ENCODE data around the gene TOP3A. TPM values are rescaled to one million over a fixed set of nuclear protein-coding genes. Genes with fewer than 3 reads are reported as not detected.

The TOP3A gene
- total and polyA plus RNA-seq, 2 of the 4 experiments (the other 2 are of a cell fraction): 13.4 to 21.3 TPM

GRCh38 chr17:18250259-18250658 lies 64.5 kb downstream of the TOP3A start:
- peaks cover 31% of the 10 kb centered on the region for H4K20me1 ChIP-seq (ENCODE audit: insufficient read depth, low read length)
- peaks cover 89% of the 10 kb centered on the region for H3K36me3 ChIP-seq (ENCODE audit: control insufficient read depth, insufficient read depth, low read length)
- H2BK120ac ChIP-seq (ENCODE audit: low read depth, low read length): no peak overlapping the region
- no peaks in the 10 kb centered on the region for H3K27me3 ChIP-seq (ENCODE audit: control insufficient read depth, insufficient read depth, low read length)
- no peak overlapping the region for H2AK9ac ChIP-seq (replicated peaks; ENCODE audit: low read depth, low read length, poor library complexity)
- intact Hi-C loops (cut with micrococcal nuclease) (no loop called here), in situ Hi-C loops (cut with MboI; ENCODE audit: low sequenced_read_pairs) (no loop called here), dilution Hi-C loops (cut with HindIII; ENCODE audit: low sequenced_read_pairs, unreplicated experiment) (no loop called here)
- H3K4me2 ChIP-seq (ENCODE audit: low read depth, low read length): no peak overlapping the region
- H4K91ac ChIP-seq (ENCODE audit: insufficient read depth, low read depth, low read length): no peak overlapping the region
- no peaks in the 10 kb centered on the region for H3K9me3 ChIP-seq (ENCODE audit: control insufficient read depth, insufficient read depth, low read length)
- no peak for TF ChIP-seq RFX5 (IDR thresholded peaks at IDR 0.05; ENCODE audit: low read depth, low read length)
- no peak for TF ChIP-seq MXI1 (IDR thresholded peaks at IDR 0.05; ENCODE audit: borderline replicate concordance, low read depth, low read length)
- no peak for TF ChIP-seq CTCF (conservative IDR thresholded peaks at IDR 0.05; ENCODE audit: low read depth, low read length)
- no peak for TF ChIP-seq MAZ (IDR thresholded peaks at IDR 0.05; ENCODE audit: borderline replicate concordance, low read depth, low read length)
- no peak for TF ChIP-seq CHD1 (IDR thresholded peaks at IDR 0.05; ENCODE audit: low read depth, low read length)
- TF ChIP-seq RCOR1 (IDR thresholded peaks at IDR 0.05; ENCODE audit: insufficient replicate concordance, low read length): no peak
- TF ChIP-seq MAFK (IDR thresholded peaks at IDR 0.05; ENCODE audit: low read depth, low read length): no peak
- TF ChIP-seq NFE2L2 (IDR thresholded peaks at IDR 0.05; ENCODE audit: low read depth, low read length): no peak
- H3K4me3 ChIP-seq (ENCODE audit: insufficient read depth, low read depth, low read length): no peak overlapping the region
- H2AFZ ChIP-seq (replicated peaks; ENCODE audit: low read length, poor library complexity): no peak overlapping the region
- H3K27ac ChIP-seq (ENCODE audit: insufficient read depth, low read length): no peak overlapping the region
- H2AK5ac ChIP-seq (ENCODE audit: low read depth, low read length): no peak overlapping the region
- H3K23ac ChIP-seq (ENCODE audit: low read depth, low read length): no peak overlapping the region
- POLR2A ChIA-PET (ENCODE audit: unreplicated experiment): no interaction called here
- no peak overlapping the region for H3K4ac ChIP-seq (ENCODE audit: low read depth, low read length)
- H3K4me1 ChIP-seq (ENCODE audit: control insufficient read depth, insufficient read depth, low read length): no peaks in the 10 kb centered on the region
- WGBS, 2 experiments (ENCODE audit: extremely low coverage in 2 of 2, insufficient read length in 1 of 2): 88% methylated on average over 6 of the region's 9 CpGs; no CpG with 5 or more reads in 1 of the 2 experiments
- H4K8ac ChIP-seq (ENCODE audit: low read depth in 2 of 2, low read length in 2 of 2): no peak overlapping the region
- DNase-seq (no peak), ATAC-seq (ENCODE audit: low read depth) (no peak)
- no peak overlapping the region for H3K14ac ChIP-seq (replicated peaks; ENCODE audit: low read depth, low read length)
- no TSS peak for BruUV-seq (replicated peaks)
- H3K9me1 ChIP-seq (ENCODE audit: insufficient read depth, low read length): no peaks in the 10 kb centered on the region; the same call in 1 of the 2 replicates
- H3K79me1 ChIP-seq (ENCODE audit: low read depth in 1 of 2, low read length in 2 of 2): peaks cover 0 to 44% of the 10 kb centered on the region in 2 experiments
- no peak overlapping the region for H2BK20ac ChIP-seq (ENCODE audit: low read depth, low read length)
- no peak overlapping the region for H2BK15ac ChIP-seq (ENCODE audit: low read depth, low read length)
- CTCF ChIA-PET: no interaction called here
- H4K5ac ChIP-seq (ENCODE audit: low read depth, low read length): no peak overlapping the region
- H2BK5ac ChIP-seq (ENCODE audit: low read depth, low read length, poor library complexity, severe bottlenecking): no peak overlapping the region
- H3K18ac ChIP-seq (ENCODE audit: low read depth, low read length): no peak overlapping the region
- no peak overlapping the region for H3K9ac ChIP-seq (ENCODE audit: low read depth, low read length)
- no peak overlapping the region for H3K56ac ChIP-seq (ENCODE audit: extremely low read depth, insufficient read depth, low read length)

All from IMR-90 (cell line).